NCI-H187 treated with DMSO at 0.1 percent for 48 hours (cell line): Measurements from ENCODE around the gene KCNK15.

Experiments
- DNase-seq: peaks from one replicate; lab custom pipeline; 2025; lab: John Stamatoyannopoulos, UW

KCNK15 gene

DNA sequence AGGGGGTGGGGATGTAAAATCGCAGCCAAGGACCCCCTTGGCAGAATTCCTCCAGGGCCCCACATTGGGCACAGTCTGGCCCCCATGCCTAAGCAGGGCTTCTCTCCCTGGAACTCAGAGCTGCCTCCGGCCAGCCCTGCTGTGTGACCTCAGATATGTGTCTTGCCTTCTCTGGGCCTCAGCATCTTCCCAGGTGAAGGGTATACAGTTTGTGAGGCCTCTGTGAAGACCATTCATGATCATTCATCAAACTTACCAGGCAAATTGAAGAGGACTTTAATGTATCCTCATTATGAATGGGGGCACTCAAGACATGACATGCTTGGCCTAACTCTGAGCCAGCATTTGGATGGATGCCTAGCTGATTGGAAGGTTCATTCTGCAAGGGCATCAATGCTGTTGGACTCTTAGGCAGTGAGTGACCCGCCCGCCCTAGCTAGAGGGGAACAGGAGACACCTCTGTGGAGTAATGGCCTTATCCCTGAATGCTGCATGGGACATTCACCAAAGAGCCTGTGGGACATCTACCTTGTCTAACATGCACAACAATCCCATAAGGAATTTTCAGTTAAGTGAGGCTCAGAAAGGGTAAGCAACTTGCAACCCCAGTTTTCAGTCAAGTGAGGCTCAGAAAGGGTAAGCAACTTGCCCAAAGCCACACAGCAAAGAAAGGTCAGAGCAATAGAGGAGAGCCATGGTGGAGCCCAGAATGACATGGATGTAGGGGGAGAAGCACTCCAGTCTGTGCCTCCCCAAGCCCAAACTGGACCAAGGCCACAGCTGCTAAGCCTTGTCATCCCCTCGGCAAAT lies 30.0 kb upstream of the KCNK15 start:
- DNase-seq: no peak

GRCh38 chr20:44716309-44717106 lies 29.2 kb upstream of the KCNK15 start:
- no peak for DNase-seq

GRCh38 chr20:44717986-44718385 lies 27.7 kb upstream of the KCNK15 start:
- DNase-seq: no peak

DNA sequence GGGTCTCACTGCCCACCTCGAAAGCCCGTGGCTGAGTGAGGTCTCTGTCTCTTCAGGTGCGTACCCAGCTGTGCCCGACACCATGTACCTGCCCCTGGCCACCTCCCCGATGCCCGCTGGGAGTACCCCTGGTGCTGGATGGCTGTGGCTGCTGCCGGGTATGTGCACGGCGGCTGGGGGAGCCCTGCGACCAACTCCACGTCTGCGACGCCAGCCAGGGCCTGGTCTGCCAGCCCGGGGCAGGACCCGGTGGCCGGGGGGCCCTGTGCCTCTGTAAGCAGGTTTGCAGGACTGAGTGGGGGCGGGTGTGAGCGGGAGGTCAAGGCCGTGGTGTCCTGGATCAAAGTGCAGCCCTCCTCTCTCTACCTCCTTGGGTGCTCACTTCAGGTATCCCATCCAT lies 25.8 kb upstream of the KCNK15 start:
- no peak for DNase-seq

DNA sequence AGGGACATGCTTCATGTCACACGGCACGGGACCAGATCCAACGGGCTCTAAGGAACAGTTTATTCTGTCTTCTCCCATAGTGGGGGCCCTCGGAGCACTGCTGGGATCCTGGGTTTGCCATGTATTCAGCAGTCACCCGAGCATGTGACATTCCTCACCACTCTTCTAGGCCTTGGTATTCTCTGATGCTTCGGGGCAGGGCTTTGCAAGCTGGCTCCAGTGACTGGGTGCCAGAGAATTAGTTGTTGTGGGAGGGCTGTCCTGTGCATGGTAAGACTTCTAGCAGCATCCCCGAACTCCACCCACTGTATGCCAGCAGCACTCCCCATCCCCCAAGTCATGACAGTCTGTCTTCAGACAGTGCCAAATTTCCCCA lies 25.1 kb upstream of the KCNK15 start:
- DNase-seq: no peak

- DNase-seq: no peak
Measured at GRCh38 chr20:44720997-44721784, 24.5 kb upstream of the KCNK15 start.

DNA sequence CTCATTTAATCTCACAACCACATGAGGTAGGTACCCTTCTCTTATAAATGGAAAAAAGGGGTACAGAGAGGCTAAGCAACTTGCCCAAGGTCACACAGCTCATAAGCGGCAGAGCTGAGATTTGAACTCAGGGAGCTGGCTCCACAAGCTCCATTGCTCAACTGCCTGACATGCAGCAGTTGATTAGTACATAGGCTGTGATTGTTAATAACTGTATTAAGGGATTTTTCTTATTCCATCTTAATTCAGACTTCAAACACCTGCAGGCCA lies 23.9 kb upstream of the KCNK15 start:
- DNase-seq: no peak

GRCh38 chr20:44722990-44723389 lies 22.7 kb upstream of the KCNK15 start:
- DNase-seq: no peak

DNA sequence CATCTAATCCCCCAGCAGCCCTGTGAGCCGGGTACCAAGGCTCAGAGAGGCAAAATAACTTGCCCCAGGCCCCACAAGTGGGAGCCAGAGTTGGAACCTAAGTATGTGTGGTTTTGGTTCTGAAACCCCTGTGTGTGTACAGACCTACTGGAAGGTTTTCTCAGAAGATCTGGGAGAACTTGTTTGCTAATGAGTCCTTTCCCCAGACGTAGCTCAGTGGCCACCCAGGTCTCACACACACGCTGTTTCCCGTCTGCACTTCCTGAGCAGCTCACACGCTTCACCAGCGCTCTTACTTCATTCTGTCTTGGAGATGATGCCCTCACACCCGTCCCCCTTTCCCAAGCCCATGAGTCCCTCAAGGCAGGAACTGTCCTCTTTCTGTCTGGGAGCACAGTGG lies 22.3 kb upstream of the KCNK15 start:
- DNase-seq: no peak

DNA sequence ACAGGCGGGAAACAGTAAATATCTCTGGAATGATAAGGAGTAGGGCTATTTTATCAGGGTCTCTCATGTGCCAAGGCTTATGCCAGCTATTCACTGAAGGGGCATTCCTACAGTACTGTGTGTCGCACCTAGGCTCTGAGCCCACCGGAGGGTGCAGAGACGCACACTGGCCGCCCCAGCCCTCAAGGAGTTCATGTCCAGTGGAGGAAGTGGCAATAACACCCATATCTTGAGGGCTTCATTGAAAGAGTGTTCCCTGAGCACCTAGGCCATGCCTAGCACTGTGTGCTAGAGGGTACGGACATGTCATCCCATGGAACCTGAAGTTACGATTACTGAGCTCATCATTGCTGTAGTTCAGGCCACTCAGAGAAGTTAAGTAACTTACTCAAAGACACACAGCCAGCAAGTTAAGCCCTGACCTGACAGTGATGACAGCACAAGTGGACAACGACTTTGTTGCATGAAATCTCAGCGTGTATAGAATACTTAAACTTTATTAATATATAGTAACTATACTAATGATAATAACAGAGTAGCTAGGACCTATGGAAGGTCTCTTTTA lies 21.8 kb upstream of the KCNK15 start:
- no peak for DNase-seq

DNA sequence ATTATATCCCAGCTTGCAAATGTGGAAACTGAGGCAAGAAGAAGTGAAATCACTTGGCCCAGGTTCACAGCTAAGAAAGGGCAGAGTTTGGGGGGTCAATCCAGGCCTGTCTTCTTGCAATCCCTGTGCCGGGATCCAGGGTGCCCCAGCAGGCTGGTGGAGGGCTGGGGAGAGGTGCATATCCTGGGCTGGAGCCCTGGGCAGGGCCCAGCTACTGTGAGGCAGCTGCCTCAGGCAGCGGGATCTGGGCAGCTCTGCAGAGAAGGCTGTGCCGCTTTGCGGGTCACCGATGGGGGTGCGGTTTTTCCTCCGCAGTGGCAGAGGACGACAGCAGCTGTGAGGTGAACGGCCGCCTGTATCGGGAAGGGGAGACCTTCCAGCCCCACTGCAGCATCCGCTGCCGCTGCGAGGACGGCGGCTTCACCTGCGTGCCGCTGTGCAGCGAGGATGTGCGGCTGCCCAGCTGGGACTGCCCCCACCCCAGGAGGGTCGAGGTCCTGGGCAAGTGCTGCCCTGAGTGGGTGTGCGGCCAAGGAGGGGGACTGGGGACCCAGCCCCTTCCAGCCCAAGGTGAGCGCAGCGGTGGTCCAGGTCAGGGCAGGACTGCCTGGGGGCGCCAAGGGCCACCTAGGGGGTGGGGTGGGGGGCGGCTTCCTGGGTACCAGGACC lies 21.1 kb upstream of the KCNK15 start:
- DNase-seq: no peak

- DNase-seq: no peak
Measured at GRCh38 chr20:44725837-44726236, 19.8 kb upstream of the KCNK15 start.

DNA sequence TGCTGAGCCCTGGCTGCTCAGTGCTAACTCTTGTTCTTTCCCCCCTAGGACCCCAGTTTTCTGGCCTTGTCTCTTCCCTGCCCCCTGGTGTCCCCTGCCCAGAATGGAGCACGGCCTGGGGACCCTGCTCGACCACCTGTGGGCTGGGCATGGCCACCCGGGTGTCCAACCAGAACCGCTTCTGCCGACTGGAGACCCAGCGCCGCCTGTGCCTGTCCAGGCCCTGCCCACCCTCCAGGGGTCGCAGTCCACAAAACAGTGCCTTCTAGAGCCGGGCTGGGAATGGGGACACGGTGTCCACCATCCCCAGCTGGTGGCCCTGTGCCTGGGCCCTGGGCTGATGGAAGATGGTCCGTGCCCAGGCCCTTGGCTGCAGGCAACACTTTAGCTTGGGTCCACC lies 18.6 kb upstream of the KCNK15 start:
- DNase-seq: no peak

DNA sequence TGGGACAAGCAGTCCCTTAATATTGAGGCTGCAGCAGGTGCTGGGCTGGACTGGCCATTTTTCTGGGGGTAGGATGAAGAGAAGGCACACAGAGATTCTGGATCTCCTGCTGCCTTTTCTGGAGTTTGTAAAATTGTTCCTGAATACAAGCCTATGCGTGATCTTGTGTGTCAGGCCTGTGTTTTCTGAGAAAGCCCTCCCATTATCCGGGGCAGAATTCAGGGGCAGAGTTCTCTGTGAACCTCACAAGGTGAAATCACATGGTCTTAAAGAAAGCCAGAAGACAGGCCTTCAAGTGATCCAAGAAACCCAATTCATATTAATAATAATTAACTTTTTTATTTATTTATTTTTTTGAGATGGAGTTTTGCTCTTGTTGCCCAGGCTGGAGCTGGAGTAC lies 18.0 kb upstream of the KCNK15 start:
- no peak for DNase-seq

DNA sequence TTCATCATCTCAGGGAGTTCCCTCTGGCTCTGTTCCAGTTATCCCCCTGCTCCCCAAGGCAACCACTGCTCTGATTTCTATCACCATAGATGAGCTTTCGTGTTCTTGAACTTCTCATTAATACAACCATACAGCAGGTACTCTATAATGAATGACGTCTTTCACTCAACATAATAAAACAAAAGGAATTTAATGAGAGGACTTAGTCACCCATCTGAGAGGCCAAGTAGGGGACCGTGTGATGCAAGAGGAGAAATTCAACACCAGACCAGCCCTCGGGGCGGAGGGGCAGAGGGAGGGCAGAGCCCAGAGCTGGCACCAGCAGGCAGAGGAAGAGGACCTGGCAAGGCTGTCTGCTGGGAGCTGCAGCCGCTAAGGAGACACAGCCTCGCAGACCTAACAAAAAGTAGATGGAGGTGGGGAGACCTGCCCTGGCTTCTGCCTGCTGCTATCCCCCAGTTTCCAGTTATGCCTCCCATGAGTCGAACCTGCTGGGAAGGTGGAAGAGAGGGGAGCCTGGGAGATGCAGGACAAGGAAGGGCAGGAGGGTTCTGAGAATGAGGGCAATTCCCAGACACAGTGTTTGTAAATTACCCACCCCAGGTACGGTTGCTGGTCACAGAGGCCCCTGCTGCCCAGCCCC lies 16.7 kb upstream of the KCNK15 start:
- no peak for DNase-seq

DNA sequence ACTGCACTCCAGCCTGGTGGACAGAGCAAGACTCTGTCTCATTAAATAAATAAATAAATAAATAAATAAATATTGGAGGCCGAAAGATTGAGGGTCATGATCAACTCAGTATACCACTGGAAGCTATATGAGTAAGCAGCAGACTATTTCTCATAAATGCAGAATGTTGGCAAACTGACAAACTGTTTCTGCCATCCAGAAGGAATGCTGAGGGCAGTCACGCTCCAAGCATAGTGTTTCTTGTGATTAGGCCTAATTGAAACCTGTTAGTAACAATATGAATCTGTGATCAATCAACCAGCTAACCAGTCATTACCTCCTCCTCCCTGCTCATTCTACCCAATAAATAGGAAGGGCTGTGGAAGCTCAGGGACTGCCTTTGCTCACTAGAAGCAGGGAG lies 15.2 kb upstream of the KCNK15 start:
- no peak for DNase-seq

GRCh38 chr20:44731657-44732056 lies 14.0 kb upstream of the KCNK15 start:
- DNase-seq: no peak

GRCh38 chr20:44732327-44732726 lies 13.3 kb upstream of the KCNK15 start:
- DNase-seq: no peak

DNA sequence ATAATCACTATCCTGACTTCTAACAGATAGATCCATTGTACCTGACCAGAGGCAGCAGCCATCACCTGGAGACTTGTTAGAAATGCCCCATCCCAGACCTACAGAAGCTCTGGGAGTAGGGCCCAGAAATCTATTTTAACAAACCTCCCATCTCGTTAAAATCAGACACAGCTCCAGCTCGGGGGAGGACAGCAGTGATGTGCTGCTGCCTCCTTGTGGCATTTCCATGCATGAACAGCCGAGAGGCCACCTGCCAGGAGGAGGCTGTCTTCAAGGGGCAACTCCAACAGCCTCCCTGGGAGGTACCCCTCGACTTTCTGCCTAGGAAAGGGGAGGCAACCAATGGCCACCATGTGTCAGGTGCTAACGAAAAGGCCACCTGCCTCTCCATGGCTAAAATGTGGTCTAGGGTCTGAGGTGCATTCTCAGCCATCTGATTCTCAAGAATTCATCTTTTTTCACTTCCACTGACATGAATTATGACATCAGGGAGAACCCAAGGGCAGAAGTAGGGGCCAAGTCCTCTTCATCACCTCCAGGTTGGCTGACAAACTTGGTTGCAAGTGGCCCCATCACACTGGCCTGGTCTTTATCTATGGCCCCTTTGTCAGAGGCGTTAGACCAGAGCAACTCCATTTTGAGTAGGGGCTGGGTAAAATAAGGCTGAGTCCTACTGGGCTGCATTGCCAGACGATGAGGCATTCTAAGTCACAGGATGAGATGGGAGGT lies 12.2 kb upstream of the KCNK15 start:
- DNase-seq: no peak

- no peak for DNase-seq
Measured at GRCh38 chr20:44734938-44735337, 10.7 kb upstream of the KCNK15 start.

- DNase-seq: no peak
Measured at GRCh38 chr20:44735816-44736169, 9.9 kb upstream of the KCNK15 start.
